GM21576 (cell line): ENCODE measurements around the gene CASQ2.

Experiments
- ATAC-seq: cut with Tn5 transposase; IDR thresholded peaks from one replicate; pipeline ENCODE4 v1.9.1; 2021; ENCODE audit warnings: mild to moderate bottlenecking, moderate library complexity; ENCODE audit not compliant: unreplicated experiment

Gene CASQ2

DNA sequence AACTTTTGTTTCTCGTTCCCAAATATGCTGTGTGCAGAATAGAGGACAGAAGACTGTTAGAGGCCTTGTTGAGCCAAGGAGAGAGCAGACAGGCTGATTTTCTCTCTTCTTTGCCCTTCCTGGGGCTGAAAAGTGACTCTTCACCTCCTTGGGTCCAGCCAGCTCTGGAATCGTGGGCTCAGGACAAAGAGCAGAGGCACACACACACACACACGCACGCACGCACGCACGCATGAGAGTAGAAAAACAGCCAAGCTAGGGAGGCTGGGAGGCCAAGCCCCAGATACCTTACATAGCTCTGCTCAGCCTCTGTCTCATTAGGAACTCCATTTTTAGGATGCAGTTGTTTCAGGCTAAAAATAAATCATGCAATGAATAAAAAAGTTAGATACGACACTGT, at the start of gene CASQ2:
TSS of gene CASQ2 (minus strand) at position 166 of the 400 bp plus-strand sequence. CDS start 173 bp downstream, outside the sequence.
- ATAC-seq = no peak

- ATAC-seq = no peak
Measured at GRCh38 chr1:115815694-115816093, 47.2 kb upstream of the CASQ2 start.

DNA sequence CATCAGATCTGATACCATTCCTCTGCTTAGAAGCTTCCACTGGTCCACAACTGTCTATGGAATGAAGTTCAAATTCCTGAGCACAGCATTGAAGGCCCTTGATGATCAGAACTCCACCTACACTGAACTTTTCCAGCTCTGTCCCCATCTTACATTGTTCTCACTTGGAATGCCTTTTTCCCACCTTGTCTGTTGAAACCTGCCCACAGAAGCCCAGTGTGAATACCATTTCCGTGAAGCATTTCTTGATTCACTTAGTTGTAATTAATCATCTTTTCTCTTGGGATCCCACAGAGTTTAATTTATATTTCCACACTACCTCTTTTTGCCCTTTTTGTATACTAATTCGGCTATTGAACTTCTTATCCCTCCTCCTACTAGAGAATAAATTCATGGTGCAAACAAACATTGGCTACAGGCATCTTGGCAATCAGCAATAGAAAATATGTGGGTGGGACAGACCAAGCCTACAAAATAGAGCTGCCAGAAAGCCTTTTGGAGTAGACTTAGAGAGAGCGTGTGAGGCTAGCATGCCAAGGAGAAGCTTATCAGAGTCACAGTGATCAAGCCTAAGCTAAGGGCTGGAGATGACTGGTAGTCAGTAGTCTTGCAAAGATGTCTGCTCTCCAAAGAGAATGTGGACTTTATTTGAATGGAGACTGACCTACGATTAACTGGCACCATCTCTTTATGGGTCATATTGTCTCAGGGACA, 46.3 kb upstream of the CASQ2 start:
- ATAC-seq = no peak

DNA sequence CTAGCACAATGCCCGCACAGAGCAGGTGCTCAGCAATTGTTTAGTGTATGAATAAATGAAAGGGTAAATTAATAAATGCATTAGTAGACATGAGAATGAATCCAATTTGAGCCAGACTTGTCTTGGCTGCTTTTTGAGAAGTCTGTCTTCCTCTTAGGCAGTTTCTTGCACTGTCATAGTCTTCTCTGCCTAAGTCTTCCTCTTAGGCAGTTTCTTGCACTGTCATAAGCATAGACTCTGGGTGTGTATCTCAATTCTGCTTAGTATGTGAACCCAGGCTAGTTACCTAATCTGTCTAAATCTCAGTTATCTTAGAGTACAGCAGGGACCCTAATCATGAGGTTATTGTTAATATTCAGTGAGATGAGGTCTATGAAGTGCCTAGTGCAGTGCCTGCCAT, 45.2 kb upstream of the CASQ2 start:
- ATAC-seq = no peak

GRCh38 chr1:115811140-115811828, 42.8 kb upstream of the CASQ2 start:
- no peak for ATAC-seq

GRCh38 chr1:115810609-115811008, 42.1 kb upstream of the CASQ2 start:
- no peak for ATAC-seq

DNA sequence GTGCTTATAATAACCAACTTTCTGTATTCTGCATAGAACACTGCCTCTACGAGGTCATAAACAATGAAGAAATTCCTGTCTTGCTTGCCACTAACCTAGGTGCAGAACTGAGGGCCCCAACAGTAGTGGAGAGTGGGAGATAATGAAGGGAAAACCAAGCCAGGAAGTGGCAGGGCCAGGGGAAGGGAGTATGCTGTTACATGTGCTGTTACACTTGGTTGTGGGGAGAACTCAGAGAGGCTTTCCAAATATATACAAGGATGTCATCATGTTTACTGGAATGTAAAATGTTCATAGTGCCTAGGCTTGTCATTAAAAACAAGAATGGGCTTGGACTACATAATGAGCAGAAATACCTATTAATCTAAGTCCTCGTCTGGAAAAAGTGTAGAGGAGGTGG, 41.3 kb upstream of the CASQ2 start:
- no peak for ATAC-seq

GRCh38 chr1:115809076-115809475, 40.6 kb upstream of the CASQ2 start:
- ATAC-seq = no peak

DNA sequence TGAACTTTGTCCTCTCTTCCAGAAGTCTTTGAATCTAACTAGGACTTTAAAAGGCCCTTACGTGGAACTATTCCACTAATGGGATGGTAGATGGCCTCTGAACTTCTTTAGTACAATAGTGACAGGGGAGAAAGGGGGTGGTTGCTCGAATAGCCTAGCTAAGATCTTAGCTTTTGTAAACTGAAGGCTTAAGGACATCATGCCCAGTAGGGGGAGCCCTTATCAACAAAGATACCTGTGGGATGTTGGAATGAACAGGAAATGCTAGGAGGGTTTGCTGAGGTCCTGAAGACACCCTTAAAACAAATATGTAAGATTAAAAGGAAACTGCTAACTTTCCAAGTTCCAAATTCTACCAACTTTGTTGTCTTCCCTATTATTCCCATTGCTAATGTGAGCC, 39.2 kb upstream of the CASQ2 start:
- no peak for ATAC-seq

DNA sequence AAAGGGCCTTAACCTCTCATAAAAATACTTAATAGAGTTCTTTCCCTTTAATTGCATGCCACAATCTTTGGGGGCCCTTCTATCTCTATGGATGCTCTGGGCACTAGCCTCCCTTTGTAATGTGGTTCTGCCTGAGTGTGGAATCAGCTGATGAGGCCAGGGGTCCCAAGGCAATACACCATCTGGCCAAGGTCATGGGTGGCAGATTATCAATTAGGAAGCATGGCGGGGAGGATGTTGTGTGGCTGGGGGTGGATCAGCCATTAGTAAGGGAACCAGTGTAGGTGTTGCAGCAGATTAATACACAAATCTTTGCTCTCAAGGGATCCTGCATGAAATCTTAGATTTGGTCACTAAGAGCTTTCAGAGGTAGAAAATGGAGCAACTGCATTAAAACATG, 37.1 kb upstream of the CASQ2 start:
- ATAC-seq = no peak

DNA sequence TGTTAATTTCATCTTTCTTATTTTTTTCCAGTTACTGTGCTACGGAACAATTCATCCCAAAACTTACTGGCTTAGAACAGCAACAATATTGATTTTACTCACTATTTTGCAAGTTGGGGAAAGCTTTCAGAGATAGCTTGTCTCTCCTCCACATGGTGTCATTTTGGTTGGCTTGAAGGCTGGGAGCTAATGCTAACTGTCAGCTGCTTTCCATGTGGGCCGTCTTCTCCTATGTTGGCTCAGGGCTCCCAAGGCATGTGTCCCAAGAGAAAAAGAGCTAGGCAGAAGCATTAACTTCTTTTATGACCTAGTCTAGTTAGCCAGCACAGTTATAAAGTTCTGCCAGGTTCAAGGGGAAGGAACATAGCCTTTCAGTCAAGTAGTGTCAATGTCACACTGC, 33.9 kb upstream of the CASQ2 start:
- ATAC-seq = no peak

DNA sequence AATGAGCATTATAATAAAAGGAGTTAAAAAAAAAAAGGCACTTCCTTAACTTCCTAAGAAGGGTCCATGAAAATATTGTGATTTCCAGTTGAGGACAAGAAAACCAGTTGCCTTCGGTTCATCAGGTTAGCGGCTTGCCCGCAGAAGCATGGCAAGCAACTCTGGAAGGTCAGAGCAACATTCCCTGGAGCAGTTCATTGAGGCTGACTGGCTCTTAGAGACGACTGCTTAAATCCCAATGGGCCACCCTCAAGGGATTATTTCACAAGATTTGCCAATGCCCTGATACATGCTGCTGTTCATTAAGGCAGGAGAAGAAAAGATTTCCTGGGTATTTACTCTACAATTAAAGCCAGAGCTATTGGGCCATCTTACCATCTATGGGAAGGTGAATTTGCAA, 29.0 kb upstream of the CASQ2 start:
- no peak for ATAC-seq

DNA sequence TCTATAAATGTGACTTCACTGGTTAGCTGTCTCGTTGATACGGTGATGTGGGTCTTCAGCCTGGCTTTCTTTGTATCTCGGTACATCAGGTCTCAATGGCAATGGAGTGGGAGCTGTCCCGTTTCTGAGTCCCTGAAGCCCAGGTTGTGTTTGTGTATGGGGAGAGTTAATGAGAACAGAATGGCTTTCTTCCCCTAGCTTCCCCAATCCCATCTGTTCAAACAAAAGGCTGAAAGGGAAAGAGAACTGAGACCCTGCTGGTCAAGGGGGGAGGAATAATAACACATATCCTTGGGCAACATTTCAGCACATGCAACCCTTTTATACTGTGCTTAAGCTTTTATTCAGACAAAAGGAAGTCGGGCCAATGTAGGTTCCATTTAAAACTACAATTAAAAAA, 28.4 kb upstream of the CASQ2 start:
- ATAC-seq = no peak

DNA sequence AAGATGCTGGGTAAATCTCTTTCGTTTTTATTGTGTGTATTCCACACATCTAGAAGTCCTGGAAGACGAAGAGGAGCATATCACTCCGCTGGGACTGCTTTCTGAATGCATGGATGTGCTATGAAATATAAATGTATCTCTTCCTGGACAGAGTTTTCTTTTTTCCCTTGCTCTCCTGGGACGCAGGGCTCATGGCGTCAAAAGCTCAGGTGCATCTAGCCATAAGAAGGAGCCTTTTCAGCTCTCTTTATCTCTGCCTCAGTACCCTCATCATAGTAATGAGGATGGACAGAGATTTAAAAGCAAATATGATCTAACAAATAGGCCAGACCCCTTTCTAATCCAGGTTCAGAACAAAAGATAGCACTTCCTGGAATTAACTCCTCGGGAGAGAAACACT, 27.5 kb upstream of the CASQ2 start:
- no peak for ATAC-seq

- ATAC-seq = no peak
Measured at GRCh38 chr1:115794976-115795639, 26.6 kb upstream of the CASQ2 start.

GRCh38 chr1:115793162-115793561, 24.6 kb upstream of the CASQ2 start:
- no peak for ATAC-seq

DNA sequence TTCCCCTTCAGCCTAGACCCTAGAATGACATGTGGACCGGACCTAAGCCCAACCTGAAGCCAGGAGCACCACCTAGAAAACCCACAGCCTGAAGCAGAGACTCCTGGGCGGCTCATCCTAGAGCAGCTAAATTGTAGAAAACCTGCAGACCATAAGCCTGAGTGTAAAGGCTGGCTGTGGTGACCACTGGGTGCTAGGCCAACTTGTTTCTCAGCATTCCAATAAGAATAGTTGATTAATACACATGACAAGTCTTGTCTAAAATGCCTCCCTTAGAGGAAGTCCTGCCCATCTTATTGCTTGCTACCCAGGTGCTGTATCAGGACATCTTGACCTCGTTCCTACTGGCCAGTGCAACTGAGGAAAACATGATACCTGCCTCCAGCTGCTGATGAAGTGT, 23.3 kb upstream of the CASQ2 start:
- no peak for ATAC-seq

DNA sequence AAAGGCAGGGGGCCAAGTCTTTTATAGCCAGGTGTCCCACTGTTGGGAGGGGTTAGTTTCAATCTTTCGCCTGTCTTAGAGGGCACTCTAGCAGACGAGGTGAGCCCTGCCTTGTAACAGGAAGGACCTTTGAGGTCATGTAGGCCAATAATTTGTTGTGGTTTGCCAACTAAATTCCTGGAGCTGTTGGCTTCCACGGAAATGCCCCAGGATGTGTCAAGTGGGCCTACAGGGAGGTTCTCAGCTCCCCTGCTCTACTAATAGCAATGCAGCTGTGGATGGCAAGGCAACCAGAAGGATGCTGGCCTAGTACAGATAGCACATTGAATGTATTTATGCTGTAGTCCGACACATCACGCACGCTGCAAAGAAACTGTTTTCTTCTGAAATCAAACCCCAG, 22.3 kb upstream of the CASQ2 start:
- ATAC-seq = no peak

- ATAC-seq = no peak
Measured at GRCh38 chr1:115790356-115790755, 21.8 kb upstream of the CASQ2 start.

DNA sequence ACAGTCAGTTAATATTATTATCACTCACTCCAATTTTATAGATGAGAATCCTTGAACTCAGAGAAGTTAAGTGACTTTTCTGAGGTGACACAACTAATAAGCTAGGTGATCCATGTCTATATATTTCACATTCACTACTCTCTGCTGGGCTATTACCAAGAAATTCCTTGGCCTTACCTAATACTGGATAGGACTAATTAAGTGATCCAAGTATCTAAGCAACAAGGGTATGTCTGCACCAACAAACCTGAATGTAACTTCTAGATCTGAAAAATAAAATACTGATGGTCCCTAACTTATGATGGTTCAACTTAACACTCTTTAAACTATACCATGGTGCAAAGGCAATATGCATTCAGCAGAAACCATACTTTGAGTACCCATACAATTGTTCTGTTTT, 14.8 kb upstream of the CASQ2 start:
- no peak for ATAC-seq

GRCh38 chr1:115782571-115783281, 14.2 kb upstream of the CASQ2 start:
- no peak for ATAC-seq

GRCh38 chr1:115781851-115782250, 13.3 kb upstream of the CASQ2 start:
- no peak for ATAC-seq
